MM.1S (cell line): ENCODE measurements around the gene SPPL3.

ENCODE experiments used
- DNase-seq: peaks from one replicate; pipeline ENCODE4 v3.0.0-alpha.2; 2015
- H2AFZ ChIP-seq: fragments of 300-600 bp; sonication (generic); 2 replicates; pipeline ENCODE4 v1.6.0; 2016; ENCODE audit warnings: antibody characterized with exemption, low read length
- H3F3A ChIP-seq: fragments of 300-600 bp; sonication (generic); 2 replicates; pipeline ENCODE4 v1.6.1; 2016; ENCODE audit warnings: mild to moderate bottlenecking, antibody characterized with exemption, low read length, moderate library complexity, mixed read lengths; ENCODE audit not compliant: insufficient read depth
- H3K27ac ChIP-seq: fragments of 300-600 bp; sonication (generic); 2 replicates; pipeline ENCODE4 v1.5.1; 2016; ENCODE audit warnings: mild to moderate bottlenecking, low read length
- H3K27me3 ChIP-seq: fragments of 300-600 bp; sonication (generic); replicated peaks from 2 replicates; pipeline ENCODE4 v1.6.0; 2016; ENCODE audit warnings: low read length; ENCODE audit not compliant: insufficient read depth
- H3K36me3 ChIP-seq: fragments of 300-600 bp; sonication (generic); replicated peaks from 2 replicates; pipeline ENCODE4 v1.6.1; 2016; ENCODE audit warnings: mild to moderate bottlenecking, low read length, mixed read lengths; ENCODE audit not compliant: insufficient read depth
- H3K4me1 ChIP-seq: fragments of 300-600 bp; sonication (generic); 2 replicates; pipeline ENCODE4 v1.6.1; 2016; ENCODE audit warnings: low read length, mixed read lengths
- H3K4me2 ChIP-seq: fragments of 300-600 bp; sonication (generic); 2 replicates; pipeline ENCODE4 v1.6.0; 2016; ENCODE audit warnings: low read depth, low read length
- H3K4me3 ChIP-seq: fragments of 300-600 bp; sonication (generic); 2 replicates; pipeline ENCODE4 v1.5.1; 2016; ENCODE audit warnings: low read length, mixed read lengths
- H3K79me2 ChIP-seq: fragments of 300-600 bp; sonication (generic); 2 replicates; pipeline ENCODE4 v1.6.1; 2016; ENCODE audit warnings: mixed run types, low read length, mixed read lengths
- H3K9ac ChIP-seq: fragments of 300-600 bp; sonication (generic); 2 replicates; pipeline ENCODE4 v1.6.1; 2016; ENCODE audit warnings: low read length, mixed read lengths
- H3K9me2 ChIP-seq: fragments of 300-600 bp; sonication (generic); replicated peaks from 2 replicates; pipeline ENCODE4 v1.6.1; 2016; ENCODE audit warnings: mild to moderate bottlenecking, low read length, mixed read lengths; ENCODE audit not compliant: insufficient read depth
- H3K9me3 ChIP-seq: fragments of 300-600 bp; sonication (generic); replicated peaks from 2 replicates; pipeline ENCODE4 v1.6.1; 2016; ENCODE audit warnings: mild to moderate bottlenecking, low read length, mixed read lengths; ENCODE audit not compliant: insufficient read depth
- H4K20me1 ChIP-seq: fragments of 300-600 bp; sonication (generic); 2 replicates; pipeline ENCODE4 v1.6.1; 2016; ENCODE audit warnings: mild to moderate bottlenecking, low read length, moderate library complexity, mixed read lengths; ENCODE audit not compliant: insufficient read depth
- CTCF ChIP-seq: fragments of 300-600 bp; sonication (generic); IDR thresholded peaks from 2 replicates; pipeline ENCODE4 v1.5.1; 2016; ENCODE audit warnings: antibody characterized with exemption, low read length, mixed read lengths
- EZH2 ChIP-seq: fragments of 300-600 bp; sonication (generic); optimal IDR thresholded peaks from 2 replicates; pipeline ENCODE3; 2017; ENCODE audit warnings: low read depth, mild to moderate bottlenecking, antibody characterized with exemption, low read length, mixed read lengths
- EZH2phosphoT487 ChIP-seq: fragments of 300-600 bp; sonication (generic); IDR thresholded peaks from 2 replicates; pipeline ENCODE4 v1.6.1; 2018; ENCODE audit warnings: antibody characterized with exemption, low read length

The SPPL3 gene

DNA sequence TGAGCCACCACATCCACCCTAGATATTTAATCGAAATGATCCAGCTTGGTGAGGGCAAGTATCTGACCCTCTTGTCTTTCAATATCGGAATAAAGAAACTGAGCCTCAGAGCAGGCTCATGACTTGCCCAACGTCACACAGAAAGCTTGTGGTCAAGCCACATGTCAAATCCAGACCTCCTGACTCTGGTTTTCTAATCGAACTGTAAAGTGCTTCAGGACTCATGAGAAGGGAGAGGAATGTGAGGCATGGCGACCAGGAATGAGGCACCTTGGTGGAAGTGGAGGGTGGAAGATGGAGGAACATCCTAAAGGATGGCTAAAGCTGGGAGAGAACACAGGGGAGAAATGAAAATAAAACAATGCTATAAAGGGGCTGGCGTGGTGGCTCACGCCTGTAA is 27.9 kb upstream of the SPPL3 start:
- Histone ChIP-seq H3K9me3 (no peaks in the 10 kb centered on the region), H2AFZ (no peak overlapping the region), H3K36me3 (no peaks in the 10 kb centered on the region), H3K9ac (no peak overlapping the region), H3K4me2 (no peak overlapping the region), H3K27me3 (no peaks in the 10 kb centered on the region), H3K4me3 (no peak overlapping the region), H4K20me1 (no peaks in the 10 kb centered on the region), H3K4me1 (no peaks in the 10 kb centered on the region), H3F3A (no peaks in the 10 kb centered on the region), H3K9me2 (no peaks in the 10 kb centered on the region), H3K79me2 (no peaks in the 10 kb centered on the region), H3K27ac (no peak overlapping the region)
- no peak for TF ChIP-seq EZH2
- no peak for TF ChIP-seq CTCF
- no peak for TF ChIP-seq EZH2phosphoT487
- DNase-seq: no peak

- Histone ChIP-seq H3K27ac (no peak overlapping the region), H3K4me3 (no peak overlapping the region), H3K36me3 (no peaks in the 10 kb centered on the region), H2AFZ (no peak overlapping the region), H3K4me1 (no peaks in the 10 kb centered on the region), H3K4me2 (no peak overlapping the region), H3K79me2 (no peaks in the 10 kb centered on the region), H3F3A (no peaks in the 10 kb centered on the region), H3K27me3 (no peaks in the 10 kb centered on the region), H3K9ac (no peak overlapping the region), H3K9me3 (no peaks in the 10 kb centered on the region), H3K9me2 (no peaks in the 10 kb centered on the region), H4K20me1 (no peaks in the 10 kb centered on the region)
- TF ChIP-seq CTCF (no peak), EZH2phosphoT487 (no peak), EZH2 (no peak)
- no peak for DNase-seq
Observed at GRCh38 chr12:120930032-120930431, 25.9 kb upstream of the SPPL3 start.

DNA sequence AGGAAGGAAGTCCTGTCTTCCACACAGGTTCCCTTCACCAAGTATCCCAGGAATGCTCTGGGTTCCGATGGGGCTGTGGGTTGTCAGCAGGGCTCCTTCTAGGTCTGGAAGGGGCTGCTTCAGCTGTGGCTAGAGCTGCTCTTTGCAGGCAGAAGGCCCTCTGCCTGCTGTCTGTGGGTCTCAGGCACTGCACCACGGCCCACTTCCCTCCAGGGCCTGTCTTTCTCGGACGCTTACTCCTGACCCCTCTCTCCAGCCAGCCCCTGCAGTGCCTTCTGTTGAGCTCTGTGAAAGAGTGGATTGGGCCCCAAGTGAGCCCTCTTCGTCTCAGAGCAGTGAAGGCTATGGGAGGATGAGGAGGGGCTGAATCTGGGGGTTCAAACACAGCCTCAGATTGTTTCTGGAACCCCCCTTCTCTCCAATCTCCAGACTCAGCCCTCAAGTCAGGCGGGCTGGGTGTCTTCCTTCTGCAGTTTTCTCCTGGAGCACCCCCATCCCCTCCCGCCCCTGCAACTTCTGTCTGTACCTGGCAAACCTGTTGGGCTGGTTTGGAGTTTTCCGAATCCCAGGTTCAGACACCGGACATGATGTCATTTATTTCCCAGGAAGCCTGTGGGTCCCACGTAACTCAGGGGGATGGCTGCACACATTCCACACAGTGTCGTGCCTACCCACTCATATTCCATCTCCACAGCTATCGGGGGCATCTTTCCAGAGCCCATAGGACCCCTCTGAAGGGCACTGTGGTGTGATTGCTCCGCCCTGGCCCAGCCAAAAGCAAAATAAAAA is 24.9 kb upstream of the SPPL3 start:
- H3K9ac ChIP-seq: no peak overlapping the region
- H3F3A ChIP-seq: no peaks in the 10 kb centered on the region
- H3K4me3 ChIP-seq: no peak overlapping the region
- no peaks in the 10 kb centered on the region for H3K4me1 ChIP-seq
- H3K9me3 ChIP-seq: no peaks in the 10 kb centered on the region
- H3K9me2 ChIP-seq: no peaks in the 10 kb centered on the region
- TF ChIP-seq EZH2phosphoT487: no peak
- no peak for TF ChIP-seq CTCF
- TF ChIP-seq EZH2: no peak
- no peak overlapping the region for H2AFZ ChIP-seq
- no peaks in the 10 kb centered on the region for H3K79me2 ChIP-seq
- H3K27ac ChIP-seq: no peak overlapping the region
- no peaks in the 10 kb centered on the region for H3K27me3 ChIP-seq
- no peaks in the 10 kb centered on the region for H3K36me3 ChIP-seq
- H4K20me1 ChIP-seq: no peaks in the 10 kb centered on the region
- no peak overlapping the region for H3K4me2 ChIP-seq
- DNase-seq: no peak
